Heart right ventricle (tissue), 16 donors: ENCODE results near the gene MRPL2. TPM values are rescaled to one million over a fixed set of nuclear protein-coding genes. Genes with fewer than 3 reads are reported as not detected.
"Not testable (repeated sequence)": the region's sequence is repeated elsewhere in the genome, so short reads cannot be mapped to it uniquely, and the experiment has no call there.

ENCODE experiments used
- ATAC-seq, 8 donors: fragments of 200-7000 bp; cut with Tn5 transposase; one replicate each; pipeline ENCODE4 v1.9.1; 2020; ENCODE audit warnings: mild to moderate bottlenecking in 8 of 8, moderate library complexity in 8 of 8, moderate number of reproducible peaks in 1 of 8
- DNase-seq, 2 donors: peaks; one replicate each; pipeline ENCODE4 v3.0.0-alpha.2; 2020
- H3K27ac ChIP-seq, 10 donors: fragments of 200-600 bp; sonication (generic) in 2 of 10; one replicate each; pipeline versions ENCODE4 v1.5.0 to v1.8.0; 2020 to 2022; ENCODE audit warnings: mild to moderate bottlenecking in 3 of 10
- H3K27me3 ChIP-seq, 7 donors: fragments of 200-600 bp; one replicate each; pipeline ENCODE4 v1.8.0; 2021 to 2022; ENCODE audit warnings: mild to moderate bottlenecking in 2 of 7
- H3K36me3 ChIP-seq, 9 donors: fragments of 200-600 bp; sonication (generic) in 1 of 9; one replicate each; pipeline versions ENCODE4 v1.5.0 to v1.8.0; 2020 to 2022; ENCODE audit warnings: mild to moderate bottlenecking in 2 of 9
- H3K4me1 ChIP-seq, 9 donors: fragments of 200-600 bp; sonication (generic) in 1 of 9; one replicate each; pipeline versions ENCODE4 v1.5.0 to v1.8.0; 2020 to 2022; ENCODE audit warnings: mild to moderate bottlenecking in 4 of 9
- H3K4me3 ChIP-seq, 10 donors: fragments of 200-600 bp; sonication (generic) in 2 of 10; one replicate each; pipeline versions ENCODE4 v1.5.0 to v1.8.0; 2020 to 2022; ENCODE audit warnings: mild to moderate bottlenecking in 7 of 10, moderate library complexity in 2 of 10
- H3K9me3 ChIP-seq, 11 donors: fragments of 200-600 bp in 10 of 11; sonication (generic) in 2 of 11; one replicate each; pipeline versions ENCODE4 v1.5.0 to v1.8.0; 2013 to 2022; ENCODE audit warnings: mild to moderate bottlenecking in 2 of 11, control low read depth in 1 of 11, moderate library complexity in 1 of 11
- CTCF ChIP-seq, 9 donors: fragments of 200-600 bp; sonication (generic) in 2 of 9; IDR thresholded peaks; one replicate each; pipeline versions ENCODE4 v1.5.0 to v1.8.0; 2021 to 2022; ENCODE audit warnings: antibody characterized with exemption in 9 of 9, mild to moderate bottlenecking in 5 of 9, moderate library complexity in 1 of 9
- WGBS, 2 donors: extraction: QIAGEN DNeasy Blood & Tissue Kit; methylation state at CpG; one replicate each; pipeline ENCODE4 v1.1.7; 2013; ENCODE audit warnings: inconsistent platforms in 1 of 2; 5-methylcytosine and 5-hydroxymethylcytosine counted together
- intact Hi-C, 10 donors: fragments of 100-400 bp; cut with DNase I; formaldehyde crosslinking; loops; one replicate each; pipeline versions ENCODE4 v1.11.1 to v1.14.2; 2022
- polyA plus RNA-seq, 2 donors: library from polyadenylated mRNA; stranded (reverse); fragments of 200-250 nt; gene quantifications; one replicate each; pipeline ENCODE4 v1.2.3, GENCODE V29; 2013
- total RNA-seq, 10 donors: library from RNA; stranded (reverse); fragmentation: NEBNext Ultra II Directional in 3 of 10; extraction: Animal tissue kit (Norgen Biotek cat#: 25700) in 3 of 10; gene quantifications; one replicate each; pipeline versions ENCODE4 v1.2.1 to v1.2.4, GENCODE V29; 2021 to 2023
- donor health status: Arrhythmogenic right ventricular cardiomyopathy.
- donor health status: ischemic (EF 13 %, LVEDD 7.1; RV severe dilation, severe dysfunction).
- donor health status: healthy with polysubstance abuse.
- donor health status: DM: no; HTN: yes; CAD: no.
- donor health status: DM: no; HTN: no; CAD: no.
- donor health status: ischemic (EF 25% LVEDD 6.9; RV normal size, moderate dysfunction).
- donor health status: ischemic (EF 25% LVEDD 5.7; RV mildly dilated, moderate dysfunction).
- donor health status: healthy.
- donor health status: DM: yes; HTN: yes; CAD: no.
- donor health status: Ischemic cardiomyopathy.
- donor health status: ischemic (EF 35%, LVEDD 5.7; RV mildly dilated, moderate dysfunction).
- donor health status: nonischemic (EF 11% LVEDD 7.7; RV severe dilation, severe dysfunction).
- donor health status: DM: yes; HTN: yes; CAD: no.
- donor health status: PGD.
- donor health status: ischemic (EF 29% LVEDD 5.4; RV normal size, mild dysfunction).
- donor health status: nonischemic (EF 23%, LVEDD 6.1; RV moderate dilation, normal function).

The MRPL2 gene
- total and polyA plus RNA-seq, 12 donors: 76.0 to 165 (median 97.6) TPM

DNA sequence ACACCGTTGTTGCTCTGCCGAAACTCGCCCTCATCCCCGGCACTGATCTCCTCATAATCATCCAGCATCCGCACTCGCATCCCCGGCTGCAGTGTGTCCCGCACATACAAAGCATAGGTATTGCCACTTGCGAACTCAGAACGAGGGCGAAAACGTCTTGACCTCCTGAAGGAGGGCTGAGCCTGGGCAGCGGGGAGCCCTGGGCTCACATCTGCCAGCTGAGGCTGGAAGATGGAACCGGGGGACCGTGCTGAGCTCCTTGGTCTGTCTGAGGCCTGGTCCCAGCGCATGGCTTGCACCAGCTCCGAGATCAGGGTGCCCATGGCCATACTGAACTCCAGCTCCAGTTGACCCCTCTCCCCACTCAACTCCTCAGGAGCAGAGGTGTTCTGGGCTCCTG lies 8.3 kb downstream of the MRPL2 start:
- 95% methylated on average over 17 of the region's 17 CpGs for whole genome bisulfite sequencing, 2 donors
- intact Hi-C loops: loop anchor here in 5 of 10 donors (5.0 to 10.0 kb wide), 5 partner anchors 34 to 146 kb away; partner anchors contain the start of genes CNPY3 (in 1 of the 5), KLHDC3 (in 1 of the 5) and MEA1 (in 1 of the 5)
- TF ChIP-seq CTCF (IDR thresholded peaks at IDR 0.05): no peak

GRCh38 chr6:43047998-43048397 lies 11.2 kb downstream of the MRPL2 start:
- Histone ChIP-seq H3K36me3 (peaks cover 0 to 81% (median 14%) of the 10 kb centered on the region in 9 donors), H3K9me3 (no peaks in the 10 kb centered on the region), H3K4me3 (no peak overlapping the region), H3K4me1 (peaks cover 0 to 18% (median 2%) of the 10 kb centered on the region in 9 donors), H3K27ac (no peak overlapping the region), H3K27me3 (no peaks in the 10 kb centered on the region)
- intact Hi-C loops: no loop called here
- ATAC-seq: no peak
- WGBS, 2 donors: 89 to 94% methylated on average over 7 of the region's 7 CpGs
- no peak for DNase-seq
- no peak for TF ChIP-seq CTCF (IDR thresholded peaks at IDR 0.05)

More for the DNA sequence above, 8.3 kb downstream of the MRPL2 start:
- H3K27ac ChIP-seq: no peak overlapping the region
- peaks cover 0 to 27% (median 17%) of the 10 kb centered on the region in 9 donors for H3K4me1 ChIP-seq
- H3K27me3 ChIP-seq: no peaks in the 10 kb centered on the region
- H3K9me3 ChIP-seq: no peaks in the 10 kb centered on the region
- H3K36me3 ChIP-seq: peaks cover 0 to 63% (median 17%) of the 10 kb centered on the region in 9 donors
- DNase-seq (no peak), ATAC-seq (no peak)
- no peak overlapping the region for H3K4me3 ChIP-seq

DNA sequence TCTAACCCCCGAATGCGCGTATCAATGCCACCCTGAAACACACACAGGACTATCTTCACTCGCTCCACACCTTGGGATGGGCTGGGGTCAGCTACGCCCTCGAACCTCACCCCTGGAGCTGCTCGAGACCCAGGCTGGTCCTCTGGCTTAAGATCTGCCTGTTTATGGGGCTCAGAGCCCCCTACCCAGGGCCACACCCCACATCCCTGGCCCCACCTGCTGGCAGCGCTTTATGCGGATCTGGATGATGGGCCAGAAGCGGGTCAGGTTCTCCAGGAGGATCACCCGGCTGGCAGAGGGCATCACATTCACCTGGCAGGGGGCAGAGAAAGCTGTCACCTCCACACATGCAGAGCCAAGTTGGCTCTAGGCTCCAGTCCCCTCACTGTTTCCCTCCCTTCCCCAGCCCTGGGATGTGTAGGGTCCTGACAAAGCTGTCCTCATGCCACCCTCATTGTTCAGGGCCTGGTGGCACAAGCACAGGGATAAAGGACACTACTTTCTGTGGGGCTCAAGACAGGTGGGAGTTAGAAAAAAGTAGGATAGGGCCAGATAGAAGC lies 13.8 kb downstream of the MRPL2 start:
- intact Hi-C loops: no loop called here
- Histone ChIP-seq H3K4me3 (no peak overlapping the region), H3K9me3 (no peaks in the 10 kb centered on the region), H3K27ac (no peak overlapping the region), H3K4me1 (no peaks in the 10 kb centered on the region), H3K27me3 (no peaks in the 10 kb centered on the region), H3K36me3 (peaks cover 0 to 91% (median 21%) of the 10 kb centered on the region in 9 donors)
- DNase-seq (no peak), ATAC-seq (no peak)
- 92 to 94% methylated on average over 11 of the region's 11 CpGs for WGBS, 2 donors
- no peak for TF ChIP-seq CTCF (IDR thresholded peaks at IDR 0.05)

- Histone ChIP-seq H3K27me3 (no peaks in the 10 kb centered on the region), H3K4me3 (no peak overlapping the region), H3K27ac (no peak overlapping the region), H3K36me3 (peaks cover 0 to 92% (median 27%) of the 10 kb centered on the region in 9 donors), H3K4me1 (no peaks in the 10 kb centered on the region), H3K9me3 (no peaks in the 10 kb centered on the region)
- no peak for ATAC-seq
- intact Hi-C loops: no loop called here
- DNase-seq: no peak
- no peak for TF ChIP-seq CTCF (IDR thresholded peaks at IDR 0.05)
- WGBS, 2 donors: 94% methylated on average over 9 of the region's 9 CpGs
These were observed 15.9 kb downstream of the MRPL2 start for GRCh38 chr6:43043310-43043709.

DNA sequence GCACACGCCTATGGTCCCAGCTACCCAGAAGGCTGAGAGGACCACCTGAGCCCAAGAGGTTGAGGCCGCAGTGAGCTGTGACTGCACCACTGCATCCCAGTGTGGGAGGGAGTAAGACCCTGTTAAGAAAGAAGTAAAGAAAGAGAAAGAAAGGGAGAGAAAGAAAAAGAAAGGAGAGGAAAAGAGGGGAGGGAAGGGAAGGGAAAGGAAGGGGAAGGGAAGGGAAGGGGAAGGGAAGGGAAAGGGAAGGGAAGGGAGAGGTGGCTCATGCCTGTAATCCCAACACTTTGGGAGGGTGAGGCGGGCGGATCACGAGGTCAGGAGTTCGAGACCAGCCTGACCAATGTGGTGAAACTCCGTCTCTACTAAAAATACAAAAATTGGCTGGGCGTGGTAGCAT lies 17.8 kb downstream of the MRPL2 start:
- peaks cover 0 to 92% (median 23%) of the 10 kb centered on the region in 9 donors for H3K36me3 ChIP-seq
- H3K27ac ChIP-seq, H3K9me3 ChIP-seq, ATAC-seq, intact Hi-C loops, DNase-seq, H3K27me3 ChIP-seq, H3K4me3 ChIP-seq: not testable (repeated sequence)
- H3K4me1 ChIP-seq: peaks cover 0 to 14% (median 6%) of the 10 kb centered on the region in 9 donors
- WGBS, 2 donors: 95 to 97% methylated on average over 8 of the region's 8 CpGs
